ENCODE measurements around the gene SIRPA.

DNA sequence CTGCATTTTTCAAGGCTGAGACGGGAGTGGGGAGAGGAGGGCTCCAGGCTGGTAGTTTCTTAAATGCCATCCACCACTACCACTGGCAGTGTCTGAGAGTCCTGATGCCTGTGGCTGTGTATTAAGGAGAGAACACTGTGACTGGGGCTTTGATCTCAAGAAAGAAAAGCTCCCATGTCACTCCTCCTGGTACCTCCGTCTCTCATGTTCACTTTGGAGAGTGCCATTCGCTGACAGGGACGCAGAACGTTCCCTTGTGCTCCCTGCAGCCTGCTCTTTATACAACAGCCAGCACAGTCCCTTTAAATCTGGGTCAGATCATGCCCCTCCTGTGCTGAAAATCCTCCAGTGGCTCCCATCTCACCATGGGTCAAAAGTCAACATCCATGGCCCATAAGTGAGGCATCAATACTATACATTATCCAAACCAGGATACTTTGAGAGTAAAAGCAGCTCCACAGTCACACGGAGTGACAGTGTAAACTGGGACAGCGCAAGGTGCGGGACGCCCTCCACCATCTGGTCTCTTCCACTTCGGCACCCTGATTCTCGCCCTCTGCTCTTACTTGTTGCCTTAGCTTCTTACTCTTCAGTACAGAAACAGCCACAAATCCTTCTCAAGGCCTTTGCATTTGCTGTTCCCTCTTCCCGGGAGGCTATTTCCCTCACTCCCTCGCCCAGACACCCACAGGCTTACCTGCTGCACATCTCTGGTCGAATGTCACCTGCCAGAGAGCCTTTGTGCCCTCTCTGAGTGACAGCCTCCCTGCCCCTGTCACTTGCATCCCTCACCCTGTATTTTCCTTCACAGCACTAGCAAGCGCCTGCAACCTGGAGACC, 78.6 kb downstream of the SIRPA start:
- TF ChIP-seq, protein P1, sequence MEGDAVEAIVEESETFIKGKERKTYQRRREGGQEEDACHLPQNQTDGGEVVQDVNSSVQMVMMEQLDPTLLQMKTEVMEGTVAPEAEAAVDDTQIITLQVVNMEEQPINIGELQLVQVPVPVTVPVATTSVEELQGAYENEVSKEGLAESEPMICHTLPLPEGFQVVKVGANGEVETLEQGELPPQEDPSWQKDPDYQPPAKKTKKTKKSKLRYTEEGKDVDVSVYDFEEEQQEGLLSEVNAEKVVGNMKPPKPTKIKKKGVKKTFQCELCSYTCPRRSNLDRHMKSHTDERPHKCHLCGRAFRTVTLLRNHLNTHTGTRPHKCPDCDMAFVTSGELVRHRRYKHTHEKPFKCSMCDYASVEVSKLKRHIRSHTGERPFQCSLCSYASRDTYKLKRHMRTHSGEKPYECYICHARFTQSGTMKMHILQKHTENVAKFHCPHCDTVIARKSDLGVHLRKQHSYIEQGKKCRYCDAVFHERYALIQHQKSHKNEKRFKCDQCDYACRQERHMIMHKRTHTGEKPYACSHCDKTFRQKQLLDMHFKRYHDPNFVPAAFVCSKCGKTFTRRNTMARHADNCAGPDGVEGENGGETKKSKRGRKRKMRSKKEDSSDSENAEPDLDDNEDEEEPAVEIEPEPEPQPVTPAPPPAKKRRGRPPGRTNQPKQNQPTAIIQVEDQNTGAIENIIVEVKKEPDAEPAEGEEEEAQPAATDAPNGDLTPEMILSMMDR (IDR thresholded peaks at IDR 0.05): no peak
- TF ChIP-seq ZFX (IDR thresholded peaks at IDR 0.05; ENCODE audit: borderline replicate concordance): no peak

Data from 22Rv1 (cell line).